AG04450 (cell line): ENCODE results near the gene MACROD2. TPM values are rescaled to one million over a fixed set of nuclear protein-coding genes. Genes with fewer than 3 reads are reported as not detected.
"Not testable (repeated sequence)": the region's sequence is repeated elsewhere in the genome, so short reads cannot be mapped to it uniquely, and the experiment has no call there.

Source experiments
- CTCF ChIA-PET: fragments of 300-600, 350-600 bp; formaldehyde crosslinking; extraction: SDS; loops from one replicate; lab custom pipeline; 2022; ENCODE audit warnings: antibody characterized with exemption, inconsistent platforms; lab: Charles Lee
- POLR2A ChIA-PET: fragments of 350-600 bp; formaldehyde crosslinking; extraction: SDS; loops from one replicate; lab custom pipeline; 2021; ENCODE audit warnings: antibody characterized with exemption, inconsistent platforms; lab: Yijun Ruan, JAX
- DNase-seq: peaks from one replicate; pipeline ENCODE4 v3.0.0-alpha.2; 2011; ENCODE audit warnings: low read depth, low spot score
- H3K27ac ChIP-seq: one replicate; pipeline ENCODE4 v1.5.1; 2012; ENCODE audit warnings: low read depth, low read length, control low read depth
- H3K27me3 ChIP-seq: one replicate; pipeline ENCODE4 v1.6.0; 2012; ENCODE audit warnings: low read length; ENCODE audit not compliant: control insufficient read depth, insufficient read depth
- H3K4me3 ChIP-seq: 2 replicates; pipeline ENCODE4 v1.5.1; 2011; ENCODE audit warnings: mild to moderate bottlenecking, low read depth, low read length, control low read depth
- H3K9me3 ChIP-seq: 2 replicates; pipeline ENCODE4 v1.5.1; 2012; ENCODE audit warnings: low read length; ENCODE audit not compliant: control insufficient read depth, insufficient read depth
- polyA plus RNA-seq: library from polyadenylated mRNA; depleted of rRNA; stranded (reverse); fragments of >200 nt; gene quantifications from 2 replicates; pipeline ENCODE4 v1.2.3, GENCODE V29; 2011
- TF ChIP-seq, protein P1 (sequence below): IDR thresholded peaks from 2 replicates; pipeline ENCODE4 v1.5.1; 2011; ENCODE audit warnings: low read depth, low read length, control low read depth, inconsistent platforms

Gene MACROD2
- polyA plus RNA-seq, 1 experiment: 0.02 TPM

GRCh38 chr20:13984211-13984610 is 11.1 kb upstream of the MACROD2 start:
- TF ChIP-seq, protein P1, sequence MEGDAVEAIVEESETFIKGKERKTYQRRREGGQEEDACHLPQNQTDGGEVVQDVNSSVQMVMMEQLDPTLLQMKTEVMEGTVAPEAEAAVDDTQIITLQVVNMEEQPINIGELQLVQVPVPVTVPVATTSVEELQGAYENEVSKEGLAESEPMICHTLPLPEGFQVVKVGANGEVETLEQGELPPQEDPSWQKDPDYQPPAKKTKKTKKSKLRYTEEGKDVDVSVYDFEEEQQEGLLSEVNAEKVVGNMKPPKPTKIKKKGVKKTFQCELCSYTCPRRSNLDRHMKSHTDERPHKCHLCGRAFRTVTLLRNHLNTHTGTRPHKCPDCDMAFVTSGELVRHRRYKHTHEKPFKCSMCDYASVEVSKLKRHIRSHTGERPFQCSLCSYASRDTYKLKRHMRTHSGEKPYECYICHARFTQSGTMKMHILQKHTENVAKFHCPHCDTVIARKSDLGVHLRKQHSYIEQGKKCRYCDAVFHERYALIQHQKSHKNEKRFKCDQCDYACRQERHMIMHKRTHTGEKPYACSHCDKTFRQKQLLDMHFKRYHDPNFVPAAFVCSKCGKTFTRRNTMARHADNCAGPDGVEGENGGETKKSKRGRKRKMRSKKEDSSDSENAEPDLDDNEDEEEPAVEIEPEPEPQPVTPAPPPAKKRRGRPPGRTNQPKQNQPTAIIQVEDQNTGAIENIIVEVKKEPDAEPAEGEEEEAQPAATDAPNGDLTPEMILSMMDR: no peak
- ChIA-PET POLR2A (no interaction called here), CTCF (no interaction called here)
- Histone ChIP-seq H3K4me3 (no peak overlapping the region), H3K27me3 (no peaks in the 10 kb centered on the region), H3K9me3 (peaks cover 4% of the 10 kb centered on the region; the same call in 1 of the 2 replicates), H3K27ac (no peak overlapping the region)
- DNase-seq: no peak

DNA sequence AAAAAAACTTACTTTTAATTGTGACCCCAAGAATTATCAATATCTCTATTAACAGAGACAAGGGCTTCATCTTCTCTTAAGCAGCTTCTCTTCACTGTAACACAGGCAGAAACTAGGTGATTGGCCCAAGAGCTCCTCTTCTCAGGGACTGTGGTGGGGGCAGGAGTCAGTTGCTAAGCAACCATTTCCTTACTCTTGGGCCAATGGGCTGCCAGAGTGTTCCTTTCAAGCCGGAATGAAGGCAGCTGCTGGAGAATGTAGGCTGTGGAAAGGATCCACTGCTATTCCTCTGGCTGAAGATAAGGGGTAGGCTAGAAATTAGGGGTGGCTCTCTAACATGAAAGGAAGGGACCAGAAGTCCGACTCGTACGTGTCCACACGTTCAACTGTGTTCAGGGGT is 4.9 kb upstream of the MACROD2 start, which contains the start of gene SEL1L2:
Gene SEL1L2, minus strand, starts transcription at position 150 of the 400 bp plus-strand sequence. Its CDS starts 80 bp downstream, at position 70.
- H3K9me3 ChIP-seq: peaks cover 17% of the 10 kb centered on the region
- CTCF ChIA-PET: no interaction called here
- no peak within 1 kb of the TSS for H3K4me3 ChIP-seq
- POLR2A ChIA-PET: no interaction called here
- no peaks in the 10 kb centered on the region for H3K27me3 ChIP-seq
- H3K27ac ChIP-seq: no peak within 1 kb of the TSS
- DNase-seq: no peak
- TF ChIP-seq, protein P1: no peak

GRCh38 chr20:13991311-13991710 is 4.0 kb upstream of the MACROD2 start:
- Histone ChIP-seq H3K27me3 (no peaks in the 10 kb centered on the region), H3K27ac (no peak overlapping the region), H3K4me3 (no peak overlapping the region), H3K9me3 (peaks cover 17% of the 10 kb centered on the region)
- ChIA-PET CTCF (no interaction called here), POLR2A (no interaction called here)
- DNase-seq: no peak
- TF ChIP-seq, protein P1: no peak

DNA sequence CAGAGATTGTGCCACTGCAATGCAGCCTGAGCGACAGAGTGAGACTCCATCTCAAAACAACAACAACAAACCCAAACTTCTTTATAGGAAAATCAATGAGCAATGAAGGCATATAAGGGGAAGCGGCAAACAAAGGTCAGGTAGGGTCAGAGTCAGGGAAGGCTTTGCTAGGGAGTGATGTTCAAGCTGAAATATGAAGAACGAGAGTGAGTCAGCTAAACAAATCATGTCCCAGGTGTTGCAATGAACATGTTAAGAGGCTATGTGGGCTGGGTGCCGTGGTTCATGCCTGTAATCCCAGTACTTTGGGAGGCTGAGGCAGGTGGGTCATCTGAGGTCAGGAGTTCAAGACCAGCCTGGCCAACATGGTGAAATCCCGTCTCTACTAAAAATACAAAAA is 3.4 kb upstream of the MACROD2 start:
- H3K4me3 ChIP-seq, DNase-seq, H3K27ac ChIP-seq, POLR2A ChIA-PET, H3K27me3 ChIP-seq, CTCF ChIA-PET: not testable (repeated sequence)
- H3K9me3 ChIP-seq: peaks cover 13% of the 10 kb centered on the region

DNA sequence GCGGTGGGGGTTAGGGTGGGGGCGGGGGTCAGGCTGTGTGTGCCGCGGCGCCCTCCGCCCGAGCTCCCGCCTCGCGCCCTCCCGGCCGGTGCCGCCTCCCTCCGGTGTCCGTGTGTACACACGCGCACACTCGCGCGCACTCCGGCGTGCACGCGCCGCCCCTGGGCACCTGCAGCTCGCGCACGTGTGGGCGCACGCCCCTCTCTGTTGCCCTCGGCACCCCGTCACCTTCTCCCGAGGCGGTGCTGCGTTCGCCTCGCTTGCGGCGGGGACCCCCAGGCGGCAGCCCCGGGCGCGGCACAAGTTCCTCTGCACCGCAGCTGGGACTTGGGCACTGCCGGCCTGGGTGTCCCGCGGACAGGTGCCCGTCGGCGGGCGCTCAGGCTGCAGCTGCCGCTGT is 525 bp downstream of the MACROD2 start:
- TF ChIP-seq, protein P1: no peak
- no peak overlapping the region for H3K27ac ChIP-seq
- DNase-seq: no peak
- ChIA-PET CTCF (interaction anchor here (0.6 kb wide), 1 partner anchor 176 kb away, joined by 4 read pairs; no protein-coding TSS in a partner anchor), POLR2A (no interaction called here)
- H3K4me3 ChIP-seq: no peak overlapping the region
- H3K27me3 ChIP-seq: no peaks in the 10 kb centered on the region
- H3K9me3 ChIP-seq: peaks cover 12% of the 10 kb centered on the region
